ENCODE results near the gene LRRC55.

LRRC55 gene, protein sequence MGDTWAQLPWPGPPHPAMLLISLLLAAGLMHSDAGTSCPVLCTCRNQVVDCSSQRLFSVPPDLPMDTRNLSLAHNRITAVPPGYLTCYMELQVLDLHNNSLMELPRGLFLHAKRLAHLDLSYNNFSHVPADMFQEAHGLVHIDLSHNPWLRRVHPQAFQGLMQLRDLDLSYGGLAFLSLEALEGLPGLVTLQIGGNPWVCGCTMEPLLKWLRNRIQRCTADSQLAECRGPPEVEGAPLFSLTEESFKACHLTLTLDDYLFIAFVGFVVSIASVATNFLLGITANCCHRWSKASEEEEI

GRCh38 chr11:57181678-57182305, at the start of gene LRRC55:
TSS of gene LRRC55 (plus strand) at chr11:57181953. CDS start at chr11:57182023, 70 bp downstream.
- DNase-seq, result no peak

DNA sequence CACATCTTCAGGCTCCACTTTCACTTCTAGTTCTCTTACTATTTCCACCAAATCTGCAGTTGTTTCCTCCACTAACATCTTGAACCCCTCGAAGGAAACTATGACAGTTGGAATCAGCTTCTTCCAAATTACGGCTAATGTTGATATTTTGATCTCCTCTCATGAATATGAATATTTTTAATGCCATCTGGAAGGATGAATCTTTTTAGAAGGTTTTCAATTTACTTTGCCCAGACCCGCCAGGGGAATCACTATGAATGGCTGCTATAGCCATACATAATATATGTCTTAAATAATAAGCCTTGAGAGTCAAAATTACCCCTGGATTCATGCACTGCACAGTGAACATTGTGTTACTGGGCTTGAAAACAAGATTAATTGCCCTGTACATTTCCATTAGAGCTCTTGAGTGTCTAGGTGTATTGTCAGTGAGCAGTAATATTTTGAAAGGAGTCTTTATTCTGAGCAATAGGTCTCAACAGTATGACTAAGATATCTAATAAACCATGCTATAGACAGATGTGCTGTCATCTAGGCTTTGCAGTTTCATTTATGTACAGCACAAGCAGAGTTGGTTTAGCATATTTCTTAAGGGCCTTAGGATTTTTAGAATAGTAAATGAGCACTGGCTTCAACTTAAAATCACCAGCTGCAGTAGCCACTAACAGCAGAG, 48.3 kb upstream of the LRRC55 start:
- DNase-seq, result peak; percentile 73

- DNase-seq, result no peak
Observed at GRCh38 chr11:57134284-57134683, 47.5 kb upstream of the LRRC55 start.

GRCh38 chr11:57135020-57135751, 46.6 kb upstream of the LRRC55 start:
- no peak for DNase-seq

GRCh38 chr11:57140568-57140967, 41.2 kb upstream of the LRRC55 start:
- DNase-seq, result no peak

GRCh38 chr11:57143459-57143858, 38.3 kb upstream of the LRRC55 start:
- DNase-seq, result no peak

- no peak for DNase-seq
Observed at GRCh38 chr11:57144075-57144474, 37.7 kb upstream of the LRRC55 start.

DNA sequence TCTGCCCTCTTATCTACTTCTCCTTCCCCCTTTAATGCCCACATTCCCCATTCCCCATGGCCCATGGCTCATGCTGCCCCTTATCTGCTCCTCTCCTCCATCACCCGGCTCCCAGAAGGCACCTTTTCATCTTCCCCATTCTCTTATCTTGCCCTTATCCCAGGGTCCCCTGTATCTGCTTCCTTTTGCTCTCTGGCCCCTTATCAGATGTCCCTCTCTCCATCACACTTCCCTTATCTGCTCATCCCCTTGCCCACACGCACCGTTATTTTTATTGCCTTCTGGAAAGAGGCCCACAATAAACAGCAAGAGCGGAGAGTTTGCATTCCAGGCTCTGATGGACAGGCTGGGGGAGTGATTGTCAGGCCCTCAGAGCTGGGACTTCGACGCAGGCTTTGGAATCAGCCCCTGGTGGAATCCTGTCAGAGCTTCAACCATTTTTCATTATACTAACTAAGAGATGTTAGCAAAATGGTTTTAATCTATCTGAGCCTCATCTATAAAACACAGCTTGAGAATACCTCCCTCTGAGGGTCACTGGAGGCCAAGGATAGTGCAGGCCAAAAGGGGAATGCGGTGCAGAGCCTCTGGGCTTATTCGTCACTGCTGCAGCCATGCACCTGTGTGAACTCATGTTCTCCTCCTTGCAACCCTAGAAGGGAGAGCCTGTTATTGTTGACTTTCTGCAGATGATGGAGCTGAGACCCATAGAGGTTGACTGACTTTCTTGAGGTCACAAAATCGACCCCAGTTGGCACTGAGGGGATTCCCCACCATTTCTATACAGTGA, 37.0 kb upstream of the LRRC55 start:
- no peak for DNase-seq

- no peak for DNase-seq
Observed at GRCh38 chr11:57146301-57146700, 35.5 kb upstream of the LRRC55 start.

GRCh38 chr11:57148621-57149020, 33.1 kb upstream of the LRRC55 start:
- no peak for DNase-seq

DNA sequence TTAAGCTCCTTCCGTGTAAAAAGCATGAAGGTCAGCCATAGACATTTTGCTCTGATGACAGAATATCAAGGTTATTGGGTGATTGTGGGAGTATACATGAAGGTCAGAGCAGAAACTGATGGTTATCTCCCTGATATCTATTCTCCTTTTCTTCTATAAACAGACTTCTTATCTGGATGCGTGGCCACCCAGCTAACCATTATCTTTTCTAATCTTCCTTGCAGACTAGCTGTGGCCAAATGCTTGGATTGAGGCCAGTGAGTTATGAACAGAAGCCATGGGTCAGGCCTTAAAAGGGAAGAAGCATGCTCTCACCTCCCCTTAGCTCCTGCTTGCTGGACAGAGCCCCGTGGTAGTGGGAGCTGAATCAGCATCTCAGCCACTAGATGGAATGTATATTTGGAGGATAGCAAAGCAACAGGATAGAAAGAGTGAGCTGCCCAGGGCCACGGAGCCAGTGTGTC, 31.3 kb upstream of the LRRC55 start:
- no peak for DNase-seq

DNA sequence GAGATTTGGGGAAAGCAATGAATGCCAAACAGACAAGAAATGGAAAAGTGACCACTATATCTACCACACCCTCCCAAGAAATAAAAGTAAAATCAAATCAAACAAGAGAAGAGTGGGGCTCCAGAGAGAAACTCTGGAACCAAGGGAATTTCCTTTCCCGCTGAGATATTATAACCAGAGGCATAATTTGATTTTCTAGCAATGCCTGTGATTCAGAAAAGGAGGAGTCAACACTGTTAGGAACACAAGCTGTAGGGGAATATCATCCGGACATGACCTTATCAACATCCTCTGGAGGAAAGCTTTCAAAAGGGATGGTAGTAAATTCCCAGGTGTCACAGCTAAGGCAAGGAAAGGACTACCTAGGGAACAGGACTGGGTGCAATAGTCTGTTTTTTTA, 29.6 kb upstream of the LRRC55 start:
- DNase-seq, result no peak

DNA sequence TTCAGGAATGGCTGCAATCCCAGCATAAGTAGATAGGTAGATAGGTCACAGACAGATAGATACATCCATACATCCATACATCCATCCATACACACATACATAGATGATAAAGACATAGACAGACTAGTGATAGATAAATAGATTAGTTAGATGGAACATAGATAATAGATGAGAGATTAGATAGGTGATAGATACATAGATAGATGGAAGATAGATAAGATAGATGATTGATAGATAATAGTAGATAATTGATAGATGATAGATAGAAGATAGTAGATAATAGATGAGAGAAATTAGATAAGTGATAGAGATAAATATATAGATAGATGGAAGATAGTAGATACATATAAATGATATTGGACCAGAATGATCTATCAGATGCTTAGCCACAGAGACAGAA, 28.3 kb upstream of the LRRC55 start:
- DNase-seq, result no peak

- no peak for DNase-seq
Observed at GRCh38 chr11:57154739-57155138, 27.0 kb upstream of the LRRC55 start.

GRCh38 chr11:57155400-57155799, 26.4 kb upstream of the LRRC55 start:
- no peak for DNase-seq

DNA sequence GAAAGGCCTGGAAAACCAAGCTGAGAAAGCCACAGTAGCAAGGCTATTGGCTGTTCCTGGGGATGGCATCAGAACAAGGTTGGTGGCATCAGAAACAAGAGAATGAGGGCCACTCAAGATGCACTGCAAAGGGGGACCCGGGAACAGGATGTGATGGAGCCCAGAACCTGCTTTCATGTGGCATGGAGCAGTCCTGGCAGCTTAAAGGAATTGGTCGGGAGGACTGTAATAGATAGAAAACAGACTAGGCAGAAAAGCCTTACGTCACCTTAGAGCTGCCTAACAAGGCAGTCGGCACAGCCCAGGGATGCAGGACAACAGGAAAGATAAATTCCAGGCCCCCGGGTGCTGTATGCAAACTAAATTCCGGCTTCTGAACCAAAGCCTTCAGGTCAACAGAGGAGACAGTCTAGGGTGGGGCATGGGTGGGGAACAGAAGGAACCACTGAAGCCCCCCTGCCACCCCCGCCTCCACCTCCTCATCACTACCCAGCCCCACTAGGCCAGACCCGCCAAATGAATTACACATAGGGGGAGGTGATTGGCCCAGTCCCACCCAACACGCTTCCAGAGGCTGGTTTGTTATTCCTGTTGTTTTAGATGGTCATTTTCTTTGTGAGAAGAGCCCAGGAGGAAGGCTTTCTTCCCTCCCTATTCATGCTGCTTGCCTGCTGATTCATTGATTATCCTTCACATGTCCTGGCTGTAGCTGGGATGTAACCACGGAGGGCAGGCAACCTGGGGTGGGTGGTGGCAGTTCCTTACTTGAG, 25.7 kb upstream of the LRRC55 start:
- DNase-seq, result no peak

DNA sequence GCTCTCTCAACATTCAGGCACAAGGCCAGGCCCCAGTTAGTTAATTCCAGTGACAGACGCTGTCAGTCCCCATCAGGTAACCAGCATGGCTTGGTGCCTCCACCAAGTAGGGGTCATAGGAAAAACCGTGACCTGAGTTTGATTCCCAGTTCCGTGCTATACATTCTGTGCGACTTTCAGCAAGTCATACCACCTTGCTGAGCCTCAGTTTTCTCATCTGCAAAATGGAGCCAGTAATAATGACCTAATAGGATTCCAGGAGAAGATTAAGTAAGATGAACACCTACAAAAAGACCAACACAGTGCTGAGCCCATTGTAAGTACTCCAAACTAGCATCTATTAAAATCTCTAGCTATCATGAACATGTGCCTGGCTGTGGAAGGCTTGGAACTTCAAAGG, 24.8 kb upstream of the LRRC55 start:
- DNase-seq, result no peak

- DNase-seq, result peak; percentile 7
Observed at GRCh38 chr11:57157624-57158023, 24.1 kb upstream of the LRRC55 start.

DNA sequence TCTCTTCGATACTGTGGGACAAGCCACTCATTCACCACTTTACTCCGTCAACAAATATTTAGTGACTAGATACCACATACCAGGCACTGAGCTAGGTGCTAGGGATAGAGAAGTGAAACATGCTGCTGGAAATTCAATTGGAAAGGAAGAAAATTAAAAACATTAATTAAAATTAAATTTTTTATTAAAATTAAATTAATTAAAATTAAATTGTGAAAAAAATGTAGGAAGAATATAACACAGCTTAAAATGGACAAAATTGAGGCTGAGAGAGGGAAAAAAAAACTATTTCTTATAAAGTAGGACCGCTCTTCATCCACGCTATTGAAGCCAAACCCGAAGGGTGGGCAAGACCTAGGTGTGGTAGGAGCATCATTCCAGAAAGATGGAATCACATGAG, 23.6 kb upstream of the LRRC55 start:
- no peak for DNase-seq

DNA sequence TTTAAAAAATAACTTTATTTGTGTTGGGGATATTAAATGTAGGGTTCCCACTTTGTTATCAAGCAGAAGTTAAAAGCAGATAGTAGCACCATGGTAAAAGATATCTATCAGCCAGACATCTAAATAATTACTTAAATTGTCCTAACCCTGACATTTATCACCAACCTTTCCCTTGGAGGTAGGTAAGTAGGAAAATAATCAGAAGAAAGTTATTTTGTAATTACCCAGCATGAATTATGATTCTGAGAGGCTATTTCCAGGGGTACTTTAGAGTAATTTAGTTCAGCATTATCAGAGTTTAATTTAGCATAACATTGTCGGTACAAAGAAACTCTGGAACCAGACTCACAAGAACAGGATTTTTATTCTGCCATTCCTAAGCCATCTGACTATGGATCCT, 23.2 kb upstream of the LRRC55 start:
- DNase-seq, result peak; percentile 49

DNA sequence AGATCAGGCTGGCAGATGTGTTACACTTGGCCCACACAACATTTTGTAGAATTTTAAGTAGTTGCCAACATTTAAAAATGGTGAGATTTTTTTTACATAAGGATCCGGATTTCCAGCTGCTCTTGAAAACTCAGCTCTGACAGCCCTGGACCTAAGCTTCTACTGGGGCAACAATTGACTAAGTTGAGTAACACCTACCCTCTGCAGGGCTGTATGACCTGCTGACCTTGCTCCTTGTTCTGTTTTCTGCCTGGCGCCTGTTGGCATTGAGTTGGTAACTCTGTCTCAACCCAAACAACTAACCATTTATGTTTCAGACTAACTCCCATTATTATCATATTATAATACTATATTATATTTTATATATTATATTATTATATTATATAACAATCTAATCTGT, 21.1 kb upstream of the LRRC55 start:
- no peak for DNase-seq

DNA sequence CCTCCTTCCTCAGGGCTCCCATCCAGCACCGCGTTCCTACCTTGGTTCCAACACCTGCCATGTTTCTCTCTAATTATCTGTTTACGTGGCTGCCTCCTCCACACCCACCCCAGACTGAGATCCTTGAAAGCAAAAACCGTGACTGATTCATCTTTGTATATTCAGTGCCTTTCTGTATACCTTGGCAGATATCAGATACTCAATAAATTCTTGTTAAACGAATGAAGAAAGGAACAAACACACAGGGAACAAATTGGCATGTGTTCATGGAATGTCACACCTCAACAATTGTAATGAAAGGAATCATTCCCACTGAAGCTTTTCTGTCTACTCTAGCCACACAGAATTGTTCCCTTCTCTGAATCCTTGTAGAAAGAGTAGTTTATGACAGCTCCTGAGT, 20.4 kb upstream of the LRRC55 start:
- peak; percentile 49 for DNase-seq

Data from NCI-H1105 treated with DMSO at 0.1 percent for 48 hours (cell line).